Measurements from ENCODE around the gene TEX54. TPM values are rescaled to one million over a fixed set of nuclear protein-coding genes. Genes with fewer than 3 reads are reported as not detected.

The TEX54 gene
- total and polyA plus RNA-seq, 2 of the 13 experiments (the other 11 are each of a cell fraction or from before 2014, with no cell fraction given) = not detected

- TF ChIP-seq HNF1A (IDR thresholded peaks at IDR 0.05; ENCODE audit: low read depth) = no peak
- TF ChIP-seq HNF1A (CRISPR knock-in tag; IDR thresholded peaks at IDR 0.05; ENCODE audit: borderline replicate concordance) = no peak
- TF ChIP-seq, protein P1, sequence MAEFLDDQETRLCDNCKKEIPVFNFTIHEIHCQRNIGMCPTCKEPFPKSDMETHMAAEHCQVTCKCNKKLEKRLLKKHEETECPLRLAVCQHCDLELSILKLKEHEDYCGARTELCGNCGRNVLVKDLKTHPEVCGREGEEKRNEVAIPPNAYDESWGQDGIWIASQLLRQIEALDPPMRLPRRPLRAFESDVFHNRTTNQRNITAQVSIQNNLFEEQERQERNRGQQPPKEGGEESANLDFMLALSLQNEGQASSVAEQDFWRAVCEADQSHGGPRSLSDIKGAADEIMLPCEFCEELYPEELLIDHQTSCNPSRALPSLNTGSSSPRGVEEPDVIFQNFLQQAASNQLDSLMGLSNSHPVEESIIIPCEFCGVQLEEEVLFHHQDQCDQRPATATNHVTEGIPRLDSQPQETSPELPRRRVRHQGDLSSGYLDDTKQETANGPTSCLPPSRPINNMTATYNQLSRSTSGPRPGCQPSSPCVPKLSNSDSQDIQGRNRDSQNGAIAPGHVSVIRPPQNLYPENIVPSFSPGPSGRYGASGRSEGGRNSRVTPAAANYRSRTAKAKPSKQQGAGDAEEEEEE (CRISPR knock-in tag; IDR thresholded peaks at IDR 0.05; ENCODE audit: borderline replicate concordance) = no peak
- TF ChIP-seq ZNF282 (IDR thresholded peaks at IDR 0.05; ENCODE audit: partially characterized antibody) = no peak
- no peak for TF ChIP-seq ZNF773 (CRISPR knock-in tag; IDR thresholded peaks at IDR 0.05; ENCODE audit: borderline replicate concordance)
- no peak for TF ChIP-seq ZNF782 (CRISPR knock-in tag; IDR thresholded peaks at IDR 0.05; ENCODE audit: borderline replicate concordance)
Observed at GRCh38 chr11:62786318-62787004, 46.2 kb downstream of the TEX54 start (continued).

GRCh38 chr11:62782753-62783152 lies 49.9 kb downstream of the TEX54 start:
- H3K9ac ChIP-seq (ENCODE audit: insufficient read depth, low read depth, low read length) = no peak overlapping the region
- no peak overlapping the region for H3K27ac ChIP-seq (ENCODE audit: extremely low read length, insufficient read depth, low read length)
- H2AFZ ChIP-seq (ENCODE audit: low read length) = no peak overlapping the region
- no peak overlapping the region for H3K4me2 ChIP-seq (ENCODE audit: low read depth, low read length)
- in situ Hi-C loops (cut with HindIII; ENCODE audit: extremely low pct_ligation_motif_present, low pct_unique_long_range_greater_than_20kb) (no loop called here), intact Hi-C loops (cut with micrococcal nuclease; ENCODE audit: unreplicated experiment) (no loop called here)
- 97% methylated on average over 4 of the region's 7 CpGs for WGBS (ENCODE audit: low lambda C conversion rate)
- FAIRE-seq = no peak
- no peaks in the 10 kb centered on the region; a peak in 1 of 5 replicates for H3K27me3 ChIP-seq (ENCODE audit: control insufficient read depth in 1 of 2, insufficient read depth in 2 of 2, low read length in 2 of 2)
- no peaks in the 10 kb centered on the region for H3K9me3 ChIP-seq (ENCODE audit: low read length)
- peaks cover 2% of the 10 kb centered on the region for H3K79me2 ChIP-seq (ENCODE audit: insufficient read depth, low read length)
- no peak overlapping the region for H3K4me3 ChIP-seq (replicated peaks in 1 of 3; ENCODE audit: insufficient read depth in 1 of 3, low read depth in 2 of 3, low read length in 3 of 3)
- ChIA-PET CTCF (ENCODE audit: low intra/inter-chr PET ratio, low total read pairs) (no interaction called here), POLR2A (no interaction called here)
- no peaks in the 10 kb centered on the region for H4K20me1 ChIP-seq (ENCODE audit: insufficient read depth, low read length)
- H3K4me1 ChIP-seq (ENCODE audit: insufficient read depth, low read length) = peaks cover 10% of the 10 kb centered on the region
- DNase-seq (ENCODE audit: low spot score) = no peak
- peaks cover 9 to 23% of the 10 kb centered on the region in 2 experiments for H3K36me3 ChIP-seq (replicated peaks in 1 of 2; ENCODE audit: control insufficient read depth in 1 of 2, insufficient read depth in 2 of 2, low read length in 2 of 2)
- no TSS peak for BruUV-seq (replicated peaks)
- ATAC-seq = no peak
- TF ChIP-seq ZNF44 (CRISPR knock-in tag; IDR thresholded peaks at IDR 0.05) (no peak), ZNF780A (CRISPR knock-in tag; IDR thresholded peaks at IDR 0.05) (no peak), ZNF441 (CRISPR knock-in tag; IDR thresholded peaks at IDR 0.05; ENCODE audit: borderline replicate concordance) (no peak), FOSL2 (CRISPR knock-in tag; IDR thresholded peaks at IDR 0.05) (no peak), MIER2 (CRISPR knock-in tag; IDR thresholded peaks at IDR 0.05) (no peak), HDAC6 (IDR thresholded peaks at IDR 0.05; ENCODE audit: low read depth, low read length) (no peak), ZNF530 (CRISPR knock-in tag; IDR thresholded peaks at IDR 0.05; ENCODE audit: low read depth) (no peak), JARID2 (CRISPR knock-in tag; IDR thresholded peaks at IDR 0.05; ENCODE audit: insufficient replicate concordance) (no peak)
